ENCODE results near the gene MOAP1. TPM values are rescaled to one million over a fixed set of nuclear protein-coding genes. Genes with fewer than 3 reads are reported as not detected.

MOAP1 gene
- total and polyA plus RNA-seq, 2 of the 8 experiments (the other 6 are each of a cell fraction or from before 2014, with no cell fraction given), result 18.3 to 20.1 TPM

GRCh38 chr14:93201155-93201704, 16.5 kb upstream of the MOAP1 start:
- Histone ChIP-seq H3K9ac (replicated peaks in 1 of 4; ENCODE audit: extremely low read depth in 1 of 4, low read depth in 3 of 4, low read length in 3 of 4) (no peak overlapping the region), H3K27ac (ENCODE audit: low read depth, low read length) (no peak overlapping the region), H2BK120ac (replicated peaks; ENCODE audit: low read depth, low read length) (no peak overlapping the region), H3K4me2 (ENCODE audit: insufficient read depth in 1 of 2, low read depth in 2 of 2, low read length in 2 of 2) (no peak overlapping the region), H3K14ac (ENCODE audit: insufficient read length) (no peak overlapping the region), H3K9me3 (ENCODE audit: insufficient read depth in 2 of 2, low read depth in 1 of 2, low read length in 1 of 2) (no peaks in the 10 kb centered on the region), H2AFZ (ENCODE audit: low read length) (no peak overlapping the region), H3K56ac (replicated peaks; ENCODE audit: insufficient read length, low read depth, low read length) (no peak overlapping the region), H2BK5ac (ENCODE audit: low read depth, low read length) (no peak overlapping the region), H3K18ac (ENCODE audit: extremely low read depth, low read length) (no peak overlapping the region), H3K4me1 (replicated peaks in 1 of 4; ENCODE audit: control insufficient read depth in 3 of 4, insufficient read depth in 4 of 4, low read length in 3 of 4) (0 out of 7 replicates have a peak, but pooled peaks cover 0 to 2% (median 0%) of the 10 kb centered on the region in 4 experiments), H3K79me1 (ENCODE audit: low read depth, low read length) (no peaks in the 10 kb centered on the region; the same call in 1 of the 2 replicates), H2BK15ac (ENCODE audit: low read length) (no peak overlapping the region), H3K23ac (ENCODE audit: insufficient read length) (no peak overlapping the region), H2BK12ac (ENCODE audit: low read depth, low read length) (no peak overlapping the region), H4K5ac (ENCODE audit: insufficient read length, low read depth, low read length) (no peak overlapping the region), H3K79me2 (ENCODE audit: control insufficient read depth in 1 of 2, insufficient read depth in 2 of 2, low read length in 2 of 2) (peaks cover 0 to 5% of the 10 kb centered on the region in 2 experiments; a peak in 3 of 4 replicates), H2BK20ac (ENCODE audit: low read length) (no peak overlapping the region), H3K36me3 (ENCODE audit: control insufficient read depth in 2 of 4, insufficient read depth in 4 of 4, low read length in 3 of 4) (no peaks in the 10 kb centered on the region), H2AK5ac (ENCODE audit: low read depth, low read length) (no peak overlapping the region), H3K4ac (replicated peaks; ENCODE audit: insufficient read length, low read depth, low read length) (no peak overlapping the region), H3K23me2 (ENCODE audit: low read depth, low read length) (no peaks in the 10 kb centered on the region), H3K27me3 (replicated peaks in 1 of 4; ENCODE audit: control insufficient read depth in 3 of 4, extremely low read depth in 1 of 4, insufficient read depth in 3 of 4, low read length in 3 of 4) (no peaks in the 10 kb centered on the region), H4K91ac (replicated peaks; ENCODE audit: insufficient read length, low read length) (no peak overlapping the region), H3K4me3 (ENCODE audit: extremely low read depth in 1 of 4, insufficient read depth in 2 of 4, low read depth in 3 of 4, low read length in 4 of 4) (no peak overlapping the region), H4K8ac (ENCODE audit: extremely low read depth, insufficient read depth, low read length) (no peak overlapping the region), H4K20me1 (replicated peaks in 1 of 2; ENCODE audit: control insufficient read depth in 1 of 2, insufficient read depth in 2 of 2, low read length in 2 of 2) (no peaks in the 10 kb centered on the region)
- TF ChIP-seq RAD21 (IDR thresholded peaks at IDR 0.05 in 1 of 2, conservative IDR thresholded peaks at IDR 0.05 in 1 of 2; ENCODE audit: low read depth in 2 of 2, low read length in 2 of 2), result no peak
- ChIA-PET CTCF (ENCODE audit: partially characterized antibody) (interaction anchor here (1.4 kb wide), 1 partner anchor 88 kb away, joined by 4 read pairs; no protein-coding TSS in a partner anchor), POLR2A (ENCODE audit: partially characterized antibody) (interaction anchor here (1.1 kb wide), 1 partner anchor 63 kb away, joined by 4 read pairs; no protein-coding TSS in a partner anchor)
- FAIRE-seq (no peak), DNase-seq (ENCODE audit: low read depth in 1 of 2, low spot score in 2 of 2) (no peak)
- 96% methylated on average over 7 of the region's 7 CpGs; no CpG with 5 or more reads in 1 of the 2 experiments for WGBS, 2 experiments (ENCODE audit: extremely low coverage in 1 of 2, insufficient coverage in 1 of 2, insufficient read length in 1 of 2, insufficient replicate concordance in 2 of 2, low coverage in 1 of 2, low lambda C conversion rate in 2 of 2, missing lambda C conversion rate in 1 of 2)
